Measurements from ENCODE around the gene NAA40. TPM values are rescaled to one million over a fixed set of nuclear protein-coding genes. Genes with fewer than 3 reads are reported as not detected.

Gene NAA40
- total and polyA plus RNA-seq, 2 of the 4 experiments (the other 2 are of a cell fraction): 15.2 to 24.7 TPM

GRCh38 chr11:63915961-63916836, 22.6 kb upstream of the NAA40 start:
- Histone ChIP-seq H3K4me3 (ENCODE audit: insufficient read depth, low read depth, low read length) (peak overlapping the region; percentile 36), H3K9ac (ENCODE audit: low read depth, low read length) (peak overlapping the region; percentile 24; the same call in 1 of the 2 replicates), H2BK15ac (ENCODE audit: low read depth, low read length) (no peak overlapping the region), H3K36me3 (ENCODE audit: control insufficient read depth, insufficient read depth, low read length) (peaks cover 2% of the 10 kb centered on the region; the same call in 1 of the 2 replicates), H3K27ac (ENCODE audit: insufficient read depth, low read length) (no peak overlapping the region), H3K4ac (ENCODE audit: low read depth, low read length) (peak overlapping the region; percentile 31; the same call in 1 of the 2 replicates), H3K79me1 (ENCODE audit: low read depth in 1 of 2, low read length in 2 of 2) (peaks cover 0 to 4% of the 10 kb centered on the region in 2 experiments; a peak in 1 of 4 replicates), H3K23ac (ENCODE audit: low read depth, low read length) (0 out of 2 replicates have a peak overlapping the region, but pooled peaks have one; percentile 39), H2AK5ac (ENCODE audit: low read depth, low read length) (no peak overlapping the region), H3K27me3 (ENCODE audit: control insufficient read depth, insufficient read depth, low read length) (peaks cover 3% of the 10 kb centered on the region; the same call in 1 of the 2 replicates), H2AFZ (replicated peaks; ENCODE audit: low read length, poor library complexity) (peak overlapping the region; percentile 90), H3K56ac (ENCODE audit: extremely low read depth, insufficient read depth, low read length) (no peak overlapping the region), H3K18ac (ENCODE audit: low read depth, low read length) (no peak overlapping the region), H3K14ac (replicated peaks; ENCODE audit: low read depth, low read length) (0 out of 2 replicates have a peak overlapping the region, but pooled peaks have one; percentile 40), H3K9me1 (ENCODE audit: insufficient read depth, low read length) (peaks cover 6% of the 10 kb centered on the region), H2BK20ac (ENCODE audit: low read depth, low read length) (no peak overlapping the region), H2BK120ac (ENCODE audit: low read depth, low read length) (no peak overlapping the region), H4K8ac (ENCODE audit: low read depth in 2 of 2, low read length in 2 of 2) (no peak overlapping the region; a peak in 1 of 4 replicates), H3K9me3 (ENCODE audit: control insufficient read depth, insufficient read depth, low read length) (no peaks in the 10 kb centered on the region), H2BK5ac (ENCODE audit: low read depth, low read length, poor library complexity, severe bottlenecking) (no peak overlapping the region), H4K20me1 (ENCODE audit: insufficient read depth, low read length) (no peaks in the 10 kb centered on the region), H2AK9ac (replicated peaks; ENCODE audit: low read depth, low read length, poor library complexity) (peak overlapping the region; percentile 90), H3K4me2 (ENCODE audit: low read depth, low read length) (peak overlapping the region; percentile 91), H4K5ac (ENCODE audit: low read depth, low read length) (no peak overlapping the region), H4K91ac (ENCODE audit: insufficient read depth, low read depth, low read length) (no peak overlapping the region), H3K4me1 (ENCODE audit: control insufficient read depth, insufficient read depth, low read length) (peaks cover 31% of the 10 kb centered on the region)
- 4% methylated on average over 31 of the region's 56 CpGs; no CpG with 5 or more reads in 1 of the 2 experiments for WGBS, 2 experiments (ENCODE audit: extremely low coverage in 2 of 2, insufficient read length in 1 of 2)
- POLR2A ChIA-PET (ENCODE audit: unreplicated experiment): no interaction called here
- in situ Hi-C loops (cut with MboI; ENCODE audit: low sequenced_read_pairs) (no loop called here), intact Hi-C loops (cut with micrococcal nuclease) (loop anchor here (2.0 kb wide), 1 partner anchor 23 kb away; the partner anchor contains the start of gene NAA40), dilution Hi-C loops (cut with HindIII; ENCODE audit: low sequenced_read_pairs, unreplicated experiment) (no loop called here)
- DNase-seq (no peak), ATAC-seq (ENCODE audit: low read depth) (peak; percentile 31)
- CTCF ChIA-PET: no interaction called here
- no TSS peak for BruUV-seq (replicated peaks)
- TF ChIP-seq MAFK (IDR thresholded peaks at IDR 0.05; ENCODE audit: low read depth, low read length): no peak
- TF ChIP-seq FOS (IDR thresholded peaks at IDR 0.05; ENCODE audit: low read depth, low read length): no peak
- TF ChIP-seq RFX5 (IDR thresholded peaks at IDR 0.05; ENCODE audit: low read depth, low read length): no peak
- TF ChIP-seq NFE2L2 (IDR thresholded peaks at IDR 0.05; ENCODE audit: low read depth, low read length): no peak
- TF ChIP-seq RAD21 (IDR thresholded peaks at IDR 0.05; ENCODE audit: low read length): peak; percentile 31
- TF ChIP-seq MAZ (IDR thresholded peaks at IDR 0.05; ENCODE audit: borderline replicate concordance, low read depth, low read length): no peak
- TF ChIP-seq USF2 (IDR thresholded peaks at IDR 0.05; ENCODE audit: low read depth, low read length): no peak
- TF ChIP-seq CHD1 (IDR thresholded peaks at IDR 0.05; ENCODE audit: low read depth, low read length): no peak
- TF ChIP-seq CTCF (conservative IDR thresholded peaks at IDR 0.05; ENCODE audit: low read depth, low read length): peak; percentile 46
- no peak for TF ChIP-seq MXI1 (IDR thresholded peaks at IDR 0.05; ENCODE audit: borderline replicate concordance, low read depth, low read length)
- TF ChIP-seq ELK1 (IDR thresholded peaks at IDR 0.05; ENCODE audit: borderline replicate concordance, low read depth, low read length): no peak
- no peak for TF ChIP-seq CEBPB (IDR thresholded peaks at IDR 0.05; ENCODE audit: low read depth, low read length)
- TF ChIP-seq RCOR1 (IDR thresholded peaks at IDR 0.05; ENCODE audit: insufficient replicate concordance, low read length): no peak
